GM21529 (cell line): ENCODE data around the gene PLEKHN1.

Experiments used
- ATAC-seq: cut with Tn5 transposase; IDR thresholded peaks from one replicate; pipeline ENCODE4 v1.9.1; 2021; ENCODE audit not compliant: unreplicated experiment

Gene PLEKHN1

DNA sequence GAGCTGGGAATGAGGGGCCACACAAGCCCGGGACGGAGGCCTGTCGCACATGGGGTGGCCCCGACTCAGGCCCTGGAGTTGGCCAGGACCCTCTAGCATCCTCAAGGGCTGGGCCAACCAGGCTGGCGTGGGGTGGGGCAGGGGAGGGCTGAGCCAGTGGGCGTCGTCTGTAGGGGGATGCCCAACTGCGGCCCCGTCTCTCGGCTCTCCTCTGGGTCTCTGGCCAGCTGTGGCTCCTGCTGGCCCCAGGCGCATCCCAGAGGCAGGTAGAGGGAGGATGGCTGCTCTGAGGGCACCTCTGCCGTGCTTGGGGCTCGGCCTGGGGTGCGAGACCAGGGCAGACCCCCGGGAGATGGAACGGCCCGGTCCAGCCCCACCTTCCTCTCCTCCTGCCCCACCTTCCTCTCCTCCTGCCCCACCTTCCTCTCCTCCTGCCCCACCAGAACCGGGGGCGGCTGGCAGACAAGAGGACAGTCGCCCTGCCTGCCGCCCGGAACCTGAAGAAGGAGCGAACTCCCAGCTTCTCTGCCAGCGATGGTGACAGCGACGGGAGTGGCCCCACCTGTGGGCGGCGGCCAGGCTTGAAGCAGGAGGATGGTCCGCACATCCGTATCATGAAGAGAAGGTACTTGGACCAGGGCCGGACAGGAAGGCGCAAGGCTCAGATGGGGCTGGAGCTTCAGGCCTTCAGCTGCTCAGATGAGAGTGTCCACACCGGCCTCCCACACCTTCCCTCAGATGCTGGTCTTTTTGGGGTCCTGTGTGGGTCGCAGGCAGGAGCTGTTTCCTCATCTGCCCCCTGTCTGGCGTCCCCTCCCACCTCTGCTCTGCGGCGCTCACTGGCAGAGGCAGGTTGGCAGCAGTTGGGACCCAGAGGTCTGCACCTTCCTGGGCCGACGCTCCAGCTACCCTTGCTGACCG lies 36.3 kb upstream of the PLEKHN1 start:
- ATAC-seq, result no peak

DNA sequence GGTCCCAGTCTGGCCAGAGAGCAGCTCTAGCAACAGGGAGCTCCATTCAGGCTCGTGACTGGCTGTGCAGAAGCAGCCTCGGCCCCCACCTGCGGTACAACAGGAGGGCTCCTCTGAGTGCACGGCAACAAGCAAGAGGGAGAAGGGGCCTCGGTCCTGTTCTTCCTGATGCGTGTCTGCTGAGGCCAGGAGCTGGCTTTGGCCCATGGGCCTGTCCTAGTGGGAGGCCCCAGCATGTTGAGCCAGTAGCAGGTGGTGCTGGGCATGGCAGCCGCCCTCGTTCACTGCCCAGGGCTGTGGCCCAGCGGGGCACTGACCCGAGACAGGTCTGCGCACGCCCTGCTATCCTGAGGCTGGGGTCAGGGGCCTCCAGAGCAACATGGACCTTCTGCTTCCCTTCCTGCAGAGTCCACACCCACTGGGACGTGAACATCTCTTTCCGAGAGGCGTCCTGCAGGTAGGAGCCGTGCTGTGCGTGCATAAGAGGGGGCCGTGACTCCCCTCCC lies 35.6 kb upstream of the PLEKHN1 start:
- no peak for ATAC-seq

DNA sequence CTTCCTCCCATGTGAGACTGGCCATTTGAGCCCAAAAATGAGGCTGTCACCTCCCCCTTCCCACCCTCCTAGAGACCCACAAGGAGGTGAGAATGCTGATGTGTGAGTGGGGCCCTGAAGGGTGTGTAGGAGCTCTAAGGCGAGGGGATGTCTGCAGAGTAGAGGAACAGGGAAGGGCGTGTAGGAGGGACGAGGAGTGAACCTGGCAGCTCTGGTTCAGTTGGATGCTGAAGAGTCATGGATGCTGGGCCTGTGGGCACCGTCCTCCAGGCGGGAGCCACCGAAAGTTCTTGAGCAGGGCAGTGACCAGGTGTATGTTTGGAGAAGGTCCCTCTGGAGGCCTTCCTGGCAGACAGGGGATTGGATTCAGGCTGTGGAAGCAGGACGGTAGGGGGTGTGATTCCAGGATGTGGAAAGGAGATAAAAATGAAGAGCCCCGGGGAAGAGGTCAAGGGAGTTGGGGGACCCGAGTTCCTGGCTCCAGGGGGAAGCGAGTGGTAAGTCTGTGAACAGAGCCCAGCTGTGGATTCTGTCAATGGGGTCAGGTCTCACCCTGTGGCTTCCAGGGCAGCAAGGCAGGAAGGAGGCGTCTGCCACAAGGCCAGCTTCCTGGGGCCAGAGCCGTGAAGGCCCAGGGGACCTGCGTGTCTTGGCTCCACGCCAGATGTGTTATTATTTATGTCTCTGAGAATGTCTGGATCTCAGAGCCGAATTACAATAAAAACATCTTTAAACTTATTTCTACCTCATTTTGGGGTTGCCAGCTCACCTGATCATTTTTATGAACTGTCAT lies 34.7 kb upstream of the PLEKHN1 start:
- no peak for ATAC-seq

DNA sequence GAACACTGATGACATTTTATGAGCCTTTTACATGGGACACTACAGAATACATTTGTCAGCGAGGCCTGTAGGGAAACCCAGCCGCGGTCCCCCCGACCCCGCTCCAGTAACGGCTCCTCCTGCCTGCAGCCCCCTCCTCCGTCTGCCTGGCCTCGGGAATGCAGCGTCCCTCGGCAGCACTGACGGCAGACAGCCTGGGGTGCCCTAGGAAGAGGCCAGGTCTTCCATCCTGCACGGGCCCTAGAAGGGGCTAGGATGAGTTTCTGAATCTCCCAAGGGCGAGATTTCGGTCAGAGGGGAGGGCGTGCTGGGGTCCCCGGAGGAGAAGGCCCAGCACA lies 34.1 kb upstream of the PLEKHN1 start:
- no peak for ATAC-seq

DNA sequence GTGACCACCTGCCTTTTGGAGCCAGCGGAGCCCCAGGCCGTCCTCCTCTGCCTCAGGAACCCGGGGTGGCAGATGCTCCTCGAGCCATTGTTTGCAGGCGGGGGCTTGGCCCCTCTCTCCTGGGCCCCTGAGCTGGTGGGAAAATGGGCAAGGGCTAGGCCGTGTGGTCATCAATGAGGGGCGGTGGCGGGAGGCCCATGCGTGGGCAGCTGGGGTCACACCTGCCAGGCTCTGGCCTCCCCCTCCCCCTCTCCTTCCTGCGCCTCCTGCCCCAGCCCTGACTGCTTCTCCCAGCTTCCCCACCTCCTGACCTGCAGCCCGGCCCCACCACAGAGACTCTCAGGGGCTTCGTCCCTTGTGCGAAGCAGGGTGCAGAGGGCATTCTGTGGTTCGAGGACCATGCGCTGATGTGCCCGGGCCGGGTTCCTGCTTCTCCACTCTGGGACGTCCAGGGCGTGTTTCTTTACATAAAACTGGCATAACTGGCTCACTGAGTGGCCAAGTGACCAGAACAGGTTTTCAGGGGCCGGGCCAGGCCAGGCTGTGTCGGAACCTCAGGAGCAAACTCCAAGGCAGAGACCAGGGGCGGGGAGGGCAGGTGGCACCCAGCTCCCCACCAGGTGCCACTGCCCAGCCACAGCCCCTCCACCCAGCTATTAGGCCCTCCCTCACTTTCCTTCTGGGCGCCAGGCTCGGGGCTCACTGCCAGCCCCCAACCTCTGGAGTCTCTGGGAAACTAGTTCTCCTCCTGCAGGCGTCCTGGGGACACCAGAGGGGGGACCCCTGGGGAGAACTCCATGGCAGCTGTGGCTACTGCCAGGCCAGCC lies 33.3 kb upstream of the PLEKHN1 start:
- no peak for ATAC-seq

DNA sequence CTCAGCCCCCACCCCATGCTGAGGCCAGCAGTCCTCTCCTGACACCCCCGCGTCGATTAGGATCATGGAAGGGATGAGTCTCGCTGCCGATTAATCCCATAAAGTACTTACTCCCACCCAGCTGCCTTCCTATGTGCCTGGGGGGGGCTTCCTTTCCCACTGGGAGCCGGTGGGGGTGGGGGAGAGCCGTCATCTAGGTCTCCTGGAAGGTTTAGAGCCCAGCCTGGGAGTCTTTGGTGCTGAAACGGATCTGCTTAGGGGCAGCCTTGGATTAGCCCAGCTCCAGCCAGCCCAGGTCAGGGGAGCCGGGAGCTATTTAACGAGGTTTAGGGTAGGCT lies 32.7 kb upstream of the PLEKHN1 start:
- no peak for ATAC-seq

DNA sequence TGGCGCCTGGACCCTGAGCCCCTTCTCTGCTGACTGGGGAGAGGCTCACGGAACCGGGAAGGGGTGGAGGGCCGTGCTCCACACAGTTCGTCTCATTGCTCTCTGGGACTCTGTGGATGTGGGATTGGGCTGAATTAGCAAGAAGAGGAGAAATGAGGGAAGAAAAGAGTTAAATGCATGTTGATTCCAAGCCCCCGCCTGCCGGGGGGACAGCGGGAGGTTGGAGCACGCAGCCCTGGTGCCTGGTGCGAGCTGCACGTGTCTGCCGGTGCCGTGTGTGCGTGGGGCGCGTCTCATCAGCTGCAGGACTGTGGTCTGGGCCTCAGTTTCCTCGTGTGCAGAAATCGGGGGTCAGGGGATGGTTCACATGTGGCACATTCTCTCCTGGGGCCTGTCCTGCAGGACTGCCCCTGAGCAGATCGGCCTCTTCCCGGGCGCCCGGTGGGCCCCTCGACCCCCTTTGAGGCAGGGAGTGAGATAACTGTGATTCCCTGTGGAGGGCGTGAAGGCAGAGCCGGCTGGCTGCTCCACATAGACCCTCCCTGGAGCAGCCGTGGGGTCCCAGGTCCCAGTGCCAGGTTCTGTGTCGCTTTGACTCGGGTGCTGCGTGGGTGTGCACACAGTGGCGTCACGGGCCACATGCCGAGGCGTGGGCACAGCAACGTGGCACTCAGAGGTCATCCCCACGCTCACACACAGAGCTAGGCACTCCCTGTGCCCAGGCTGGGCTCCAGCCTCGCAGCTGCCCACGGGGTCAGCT lies 31.1 kb upstream of the PLEKHN1 start:
- ATAC-seq, result no peak

DNA sequence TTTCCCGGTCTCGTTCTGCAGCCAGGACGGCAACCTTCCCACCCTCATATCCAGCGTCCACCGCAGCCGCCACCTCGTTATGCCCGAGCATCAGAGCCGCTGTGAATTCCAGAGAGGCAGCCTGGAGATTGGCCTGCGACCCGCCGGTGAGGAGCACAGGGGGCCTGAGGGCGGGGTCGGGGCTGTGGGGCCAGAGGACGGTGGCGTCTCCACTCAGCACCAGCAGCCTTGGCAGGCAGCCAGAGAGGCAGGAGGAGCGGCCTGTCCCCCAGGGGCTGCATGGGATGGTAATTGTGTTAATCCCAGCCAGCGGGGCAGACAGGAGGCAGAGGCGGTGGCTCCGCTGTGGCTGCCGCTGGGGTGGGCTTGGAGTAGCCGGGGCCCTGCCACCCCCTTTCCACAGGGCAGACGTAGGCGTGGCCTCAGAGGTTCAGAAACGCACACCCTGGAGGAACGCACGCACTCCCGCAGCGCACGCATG lies 30.5 kb upstream of the PLEKHN1 start:
- no peak for ATAC-seq

DNA sequence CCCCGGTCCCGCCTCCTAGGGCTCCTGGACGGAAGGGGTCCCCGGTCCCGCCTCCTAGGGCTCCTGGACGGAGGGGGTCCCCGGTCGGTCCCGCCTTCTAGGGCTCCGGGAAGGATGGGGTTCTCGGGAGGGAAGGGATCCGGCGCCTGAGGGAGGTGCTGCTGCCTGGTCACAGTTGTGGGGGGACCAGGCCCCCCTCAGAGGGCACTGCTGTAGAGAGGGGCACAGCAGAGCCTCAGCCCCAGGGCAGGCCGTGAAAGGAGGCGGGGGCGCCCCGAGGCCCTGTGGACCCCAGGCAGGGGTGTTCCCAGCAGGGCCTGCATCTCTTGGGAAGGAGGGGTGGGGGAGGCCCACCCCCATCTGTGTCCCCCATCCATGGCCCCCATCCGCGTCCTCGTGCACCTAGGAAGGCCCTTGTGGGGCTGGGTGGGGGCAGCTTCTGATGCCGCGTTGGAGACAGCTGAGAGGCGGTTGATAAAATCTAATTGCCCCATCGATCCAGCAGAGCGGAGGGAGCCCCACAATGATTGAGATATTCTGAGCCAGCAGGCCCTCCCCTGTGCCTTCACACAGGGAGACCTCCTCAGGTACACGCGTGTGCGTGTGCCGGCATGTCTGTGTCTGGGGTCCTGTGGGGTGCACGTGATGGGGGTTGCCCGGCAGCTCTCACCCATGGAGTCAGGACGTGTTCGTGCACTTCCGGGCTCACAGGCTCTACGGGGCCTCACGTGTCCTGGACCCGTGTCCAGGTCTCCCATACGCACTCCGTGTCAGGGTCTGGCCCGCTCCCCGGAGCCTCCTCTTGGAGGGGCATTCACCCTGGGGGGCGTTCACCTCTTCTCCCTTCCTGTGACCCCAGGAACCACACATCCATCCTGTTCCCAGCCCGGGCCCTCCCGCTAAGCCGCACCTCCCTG lies 29.7 kb upstream of the PLEKHN1 start:
- ATAC-seq, result no peak

DNA sequence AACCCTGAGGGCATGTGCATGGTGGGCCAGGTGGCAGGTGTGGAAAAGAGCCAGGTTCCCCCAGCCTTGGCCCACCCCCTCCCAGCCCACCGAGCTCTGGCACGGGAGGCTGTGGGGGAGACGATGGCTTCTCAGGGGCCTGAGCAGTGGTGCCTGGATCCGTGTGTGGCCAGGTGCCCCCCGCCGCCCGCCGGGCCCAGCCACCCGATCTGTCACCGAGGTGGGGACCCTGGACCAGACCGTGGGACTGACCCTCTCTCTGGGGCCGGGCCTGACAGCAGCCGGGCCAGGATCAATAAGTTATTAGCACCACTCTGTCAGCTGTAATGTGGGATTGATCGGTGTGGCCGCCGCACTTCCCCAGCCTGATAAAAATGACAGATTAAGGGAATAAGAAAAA lies 28.8 kb upstream of the PLEKHN1 start:
- ATAC-seq, result no peak

DNA sequence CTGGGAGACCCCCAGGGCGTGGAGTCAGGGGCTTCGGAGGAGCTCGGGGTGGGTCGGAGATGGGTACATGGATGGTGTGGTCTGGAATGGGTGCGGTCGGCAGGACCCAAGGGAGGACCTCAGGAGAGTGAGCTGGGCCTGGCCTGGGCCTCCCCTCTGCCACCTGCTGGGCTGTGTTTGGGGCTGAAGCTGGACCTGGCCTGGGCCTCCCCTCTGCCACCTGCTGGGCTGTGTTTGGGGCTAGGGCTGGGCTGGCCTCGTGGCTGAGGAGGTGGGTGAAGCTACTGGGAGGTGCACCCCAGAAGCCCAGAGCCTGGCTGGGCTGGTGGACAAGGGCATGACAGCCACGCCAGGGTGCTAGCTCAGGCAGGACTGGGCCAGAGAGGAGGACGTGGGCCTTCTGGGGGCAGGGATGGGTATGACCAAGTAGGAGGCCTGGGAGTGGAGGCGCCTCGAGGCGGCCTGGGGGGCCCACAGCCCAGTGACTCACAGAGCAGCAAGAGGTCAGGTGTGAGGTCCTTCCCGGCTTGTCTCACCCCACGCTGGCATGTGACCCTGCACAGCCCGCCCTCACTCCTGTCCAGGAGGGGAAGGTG lies 28.1 kb upstream of the PLEKHN1 start:
- ATAC-seq, result no peak

DNA sequence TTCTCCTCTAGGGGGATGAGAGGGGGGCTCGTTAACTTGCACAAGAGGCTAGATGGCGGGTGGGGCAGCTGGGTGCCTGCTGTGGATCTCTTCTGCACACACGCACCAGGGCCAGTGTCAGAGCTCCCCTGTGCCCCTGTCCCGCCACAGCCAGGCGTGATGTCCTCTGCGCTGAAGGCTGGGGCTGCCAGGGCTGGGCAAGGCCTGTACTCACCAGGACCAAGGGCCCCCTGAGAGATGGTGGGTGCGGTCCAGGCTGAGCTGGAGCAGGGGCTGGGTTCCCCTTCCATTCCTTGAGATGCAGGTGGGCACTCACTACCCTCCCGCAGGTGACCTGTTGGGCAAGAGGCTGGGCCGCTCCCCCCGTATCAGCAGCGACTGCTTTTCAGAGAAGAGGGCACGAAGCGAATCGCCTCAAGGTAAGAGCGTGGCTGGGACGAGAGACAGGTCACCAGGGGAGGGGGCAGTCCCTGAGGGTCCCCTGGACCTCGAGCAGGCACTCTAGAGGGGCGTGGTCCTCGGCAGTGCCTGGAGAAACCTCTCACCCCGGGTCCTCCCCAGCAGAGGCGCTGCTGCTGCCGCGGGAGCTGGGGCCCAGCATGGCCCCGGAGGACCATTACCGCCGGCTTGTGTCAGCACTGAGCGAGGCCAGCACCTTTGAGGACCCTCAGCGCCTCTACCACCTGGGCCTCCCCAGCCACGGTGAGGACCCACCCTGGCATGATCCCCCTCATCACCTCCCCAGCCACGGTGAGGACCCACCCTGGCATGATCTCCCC lies 27.4 kb upstream of the PLEKHN1 start:
- no peak for ATAC-seq

DNA sequence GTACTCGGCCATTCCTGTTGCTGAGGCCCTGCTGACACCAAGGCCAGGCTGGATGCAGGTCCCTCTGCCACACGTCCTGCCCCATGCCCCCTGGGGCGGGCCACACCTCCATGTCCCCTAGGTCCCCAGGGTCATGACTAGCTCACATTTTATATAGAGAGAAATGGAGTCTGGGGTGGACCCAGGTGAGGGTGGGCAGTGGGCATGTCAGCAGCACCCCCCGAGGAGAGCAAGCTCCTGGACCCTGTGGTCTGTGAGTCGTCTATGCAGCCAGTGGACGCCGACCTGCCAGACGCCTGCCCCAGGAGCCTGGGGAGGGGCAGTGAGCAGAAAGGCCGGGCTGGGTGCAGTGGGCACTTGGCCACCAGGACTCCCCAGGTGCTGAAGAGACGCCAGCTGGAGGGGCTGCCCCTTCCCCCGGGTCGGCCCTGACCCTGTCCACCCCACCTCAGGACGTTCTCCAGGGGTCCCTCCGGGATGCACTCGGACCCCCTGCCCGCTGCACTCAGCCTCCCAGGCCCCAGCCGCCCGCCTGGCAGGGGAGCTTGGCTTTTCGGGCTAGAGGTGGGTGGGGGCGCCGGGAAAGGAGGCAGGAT lies 26.7 kb upstream of the PLEKHN1 start:
- ATAC-seq, result no peak

DNA sequence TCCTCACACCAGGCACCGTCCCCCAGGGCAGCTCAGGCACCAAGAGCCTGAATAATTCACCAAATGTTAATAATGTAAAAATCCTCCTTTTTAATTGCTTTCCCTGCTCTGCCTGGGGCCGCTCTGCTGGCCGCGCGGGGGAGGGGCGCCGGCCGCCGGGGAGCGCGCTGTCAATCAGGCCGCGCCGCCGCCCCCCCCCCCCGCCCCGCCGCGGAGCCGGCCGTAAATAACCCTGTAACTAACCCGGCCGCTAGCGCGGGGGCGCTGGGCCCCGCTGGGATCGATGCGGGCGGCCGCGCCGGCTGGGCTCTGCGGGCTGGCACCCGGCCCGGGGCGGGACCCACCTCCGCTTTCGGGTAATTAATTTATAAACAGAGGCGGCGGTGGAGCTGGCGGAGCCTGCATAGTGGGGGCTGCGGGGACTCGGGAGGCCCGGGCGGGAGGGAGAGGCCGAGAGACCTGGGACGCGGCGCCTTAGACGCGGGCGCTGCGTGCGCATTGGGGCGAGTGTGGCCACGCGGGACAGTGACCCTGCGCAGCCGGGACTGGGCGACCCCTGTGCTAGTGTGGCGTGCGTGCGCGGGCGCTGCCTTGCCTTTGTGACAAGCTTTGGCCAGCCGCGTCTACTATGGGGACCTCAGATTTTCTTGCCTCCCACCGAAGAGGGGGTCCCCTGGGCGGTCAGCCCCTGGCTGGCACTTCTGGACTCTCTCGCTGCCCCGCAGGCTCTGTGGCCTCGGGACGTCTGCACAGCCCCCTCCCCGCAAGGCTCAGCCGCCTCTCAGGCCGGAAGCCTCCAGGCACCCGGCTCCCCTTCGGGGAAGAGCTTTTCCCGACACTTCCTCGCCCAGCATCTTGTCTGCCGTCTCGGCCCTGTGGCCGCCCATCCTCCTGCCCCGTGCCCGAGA lies 25.9 kb upstream of the PLEKHN1 start:
- ATAC-seq, result no peak

DNA sequence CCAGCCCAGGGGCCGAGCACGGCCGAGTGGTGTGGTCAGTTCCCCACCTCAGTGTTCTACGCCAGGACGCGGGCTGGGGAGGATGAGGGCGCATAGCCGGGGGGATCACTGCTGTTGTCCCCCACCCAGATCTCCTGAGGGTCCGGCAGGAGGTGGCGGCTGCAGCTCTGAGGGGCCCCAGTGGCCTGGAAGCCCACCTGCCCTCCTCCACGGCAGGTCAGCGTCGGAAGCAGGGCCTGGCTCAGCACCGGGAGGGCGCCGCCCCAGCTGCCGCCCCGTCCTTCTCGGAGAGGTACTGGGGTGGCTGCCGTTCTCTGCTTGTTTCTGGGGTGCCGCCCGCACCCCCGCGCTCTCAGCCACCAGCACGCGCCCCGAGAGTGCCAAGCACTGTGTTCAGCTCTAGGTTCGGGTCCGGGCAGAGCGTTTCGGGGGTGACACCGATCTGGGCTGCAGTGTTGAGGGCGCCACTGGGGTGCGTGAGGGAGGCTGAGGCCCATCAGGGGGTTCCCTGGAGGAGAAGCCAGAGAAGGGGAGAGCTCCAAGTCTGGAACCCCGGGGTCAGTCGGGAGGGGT lies 25.2 kb upstream of the PLEKHN1 start:
- ATAC-seq, result no peak

DNA sequence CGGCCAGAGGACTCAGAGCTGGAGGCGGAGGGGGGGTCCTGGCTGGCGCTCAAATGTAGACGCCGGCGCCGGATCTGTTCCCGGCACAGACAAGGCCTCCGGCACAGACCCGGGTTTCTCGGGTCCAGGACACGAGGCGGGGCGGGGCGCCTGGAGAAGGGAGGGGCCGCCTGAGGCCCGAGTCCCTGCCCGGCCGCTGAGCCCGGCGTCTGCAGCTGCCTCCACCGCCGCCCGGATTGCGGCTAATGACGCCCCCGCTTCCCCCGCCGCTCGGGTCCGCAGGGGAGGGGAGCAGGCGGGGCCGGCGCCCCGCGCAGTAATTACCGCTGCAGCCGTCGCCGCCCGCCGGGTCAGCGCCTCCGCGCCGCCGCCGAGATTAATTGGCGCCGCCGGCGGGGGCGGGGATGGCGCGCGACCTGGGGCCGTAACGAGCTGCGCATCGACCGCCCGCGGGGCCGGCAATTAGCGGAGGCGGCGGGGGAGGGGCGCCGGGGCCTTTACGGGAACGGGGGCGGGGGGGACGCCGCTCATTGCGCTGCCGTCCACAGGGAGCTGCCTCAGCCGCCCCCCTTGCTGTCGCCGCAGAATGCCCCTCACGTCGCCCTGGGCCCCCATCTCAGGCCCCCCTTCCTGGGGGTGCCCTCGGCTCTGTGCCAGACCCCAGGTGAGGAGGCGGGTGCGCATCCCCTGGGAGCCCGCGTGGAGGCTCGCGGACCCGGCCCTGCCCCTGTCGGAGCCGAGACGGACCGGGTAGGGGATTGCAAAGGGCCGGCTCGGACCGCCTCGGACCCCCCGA lies 24.5 kb upstream of the PLEKHN1 start:
- no peak for ATAC-seq
